Measurements from ENCODE around the gene RYR3.

The RYR3 gene

DNA sequence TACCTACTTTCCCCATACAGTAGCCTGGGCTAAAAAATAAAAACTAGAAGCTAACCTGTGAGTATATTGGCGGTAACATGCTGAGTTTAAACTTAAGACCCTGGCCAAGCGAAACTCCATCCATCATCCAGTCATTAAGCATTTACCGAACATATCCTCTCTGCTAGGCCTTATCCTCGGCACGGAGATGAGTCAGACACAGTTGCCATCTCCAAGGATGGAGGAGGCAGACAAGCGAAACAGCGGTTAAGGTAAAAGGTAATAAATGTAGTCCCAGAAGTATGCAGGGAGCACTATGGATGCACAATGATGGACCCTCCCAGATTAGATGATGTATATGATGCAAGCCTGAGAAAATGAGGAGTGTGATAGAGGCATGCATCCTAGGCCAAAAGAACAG, 143.6 kb downstream of the RYR3 start:
- no peak for DNase-seq

DNA sequence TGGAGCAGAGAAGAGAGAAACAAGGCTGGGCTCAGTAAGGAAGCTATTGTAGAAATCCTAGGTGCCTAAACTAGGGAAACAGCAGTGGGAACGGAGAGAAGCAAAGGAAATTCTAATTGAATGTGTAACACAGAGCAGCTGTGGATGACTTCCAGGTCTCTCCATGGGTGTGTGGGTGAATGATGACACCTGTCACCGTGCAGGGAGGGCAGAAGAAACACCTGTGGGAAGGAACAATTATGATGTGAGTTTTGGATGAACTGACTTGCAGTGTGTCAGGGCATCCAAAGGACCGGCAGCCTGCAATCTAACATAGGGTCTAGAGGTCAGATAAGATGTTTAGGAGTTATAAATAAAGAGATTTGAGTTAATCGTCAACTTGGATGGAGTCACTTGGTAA, 144.2 kb downstream of the RYR3 start:
- no peak for DNase-seq

- no peak for DNase-seq
Observed at GRCh38 chr15:33458421-33458820, 147.7 kb downstream of the RYR3 start.

GRCh38 chr15:33460166-33460805, 149.5 kb downstream of the RYR3 start:
- DNase-seq: no peak

DNA sequence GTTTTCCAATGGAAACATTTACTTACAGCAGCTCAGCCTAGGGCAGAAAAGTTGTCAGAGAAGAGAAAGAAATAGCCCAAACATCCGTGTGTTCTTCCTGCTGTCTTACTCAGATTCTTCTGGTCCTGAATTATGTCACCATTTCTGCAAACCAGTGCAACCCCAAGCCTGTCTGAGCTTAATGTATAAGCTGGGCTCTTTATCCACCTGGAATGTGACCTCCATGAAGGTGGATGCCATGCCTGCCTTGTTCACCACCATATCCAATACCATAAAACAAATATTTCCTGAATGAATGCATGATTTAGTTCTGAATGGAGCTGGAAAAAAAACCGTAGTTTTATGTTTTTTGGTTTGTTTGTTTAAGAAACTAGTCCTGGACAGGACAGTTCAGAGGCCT, 150.9 kb downstream of the RYR3 start:
- DNase-seq: no peak

DNA sequence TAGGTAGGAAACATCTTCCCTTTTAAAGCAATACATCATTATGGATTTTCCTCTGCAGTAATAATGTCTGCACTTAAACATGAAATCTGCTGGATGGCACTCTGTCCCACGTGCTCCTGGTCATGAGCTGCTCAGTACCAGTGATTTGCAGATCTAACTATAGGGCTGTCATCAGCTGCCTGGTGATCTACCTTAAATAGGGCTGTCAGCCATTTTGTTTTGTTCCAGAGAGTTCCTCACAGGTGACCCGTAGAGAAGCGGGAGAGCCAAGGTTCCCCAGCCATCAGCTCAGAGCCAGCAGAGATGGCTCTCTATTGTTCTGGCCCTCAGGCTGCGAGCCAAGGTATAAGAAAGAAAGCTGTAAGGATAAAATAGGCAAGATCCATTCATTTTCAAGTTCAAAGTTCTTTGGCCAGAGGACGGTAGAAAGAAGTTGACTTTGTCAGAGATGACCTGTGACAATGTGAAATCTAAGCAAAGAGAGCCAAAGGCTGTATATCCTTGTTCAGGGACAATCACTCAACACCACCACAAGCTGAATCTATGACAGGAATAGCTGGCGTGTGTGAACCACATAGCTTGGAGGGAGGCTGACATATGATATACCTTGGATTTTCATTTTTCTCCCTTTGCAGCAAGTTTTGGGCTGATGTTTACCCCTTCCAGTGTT, 156.5 kb downstream of the RYR3 start:
- DNase-seq: no peak

DNA sequence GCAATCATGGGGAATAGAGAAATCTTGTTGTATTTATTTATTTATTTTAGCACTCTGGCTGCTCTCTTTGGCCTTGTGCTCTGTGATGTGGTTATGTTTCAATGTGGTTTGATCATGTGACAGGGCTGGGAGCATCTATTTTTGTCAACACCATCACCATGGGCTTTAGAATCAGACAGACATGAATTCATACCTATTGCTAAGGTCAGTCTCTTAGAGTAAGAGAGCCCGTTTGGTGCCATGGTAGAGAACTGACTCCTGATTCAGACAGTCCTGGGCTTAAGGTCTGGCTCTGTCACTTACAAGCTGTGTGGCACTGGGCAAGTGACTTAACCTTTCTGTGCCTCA, 157.0 kb downstream of the RYR3 start:
- no peak for DNase-seq

DNA sequence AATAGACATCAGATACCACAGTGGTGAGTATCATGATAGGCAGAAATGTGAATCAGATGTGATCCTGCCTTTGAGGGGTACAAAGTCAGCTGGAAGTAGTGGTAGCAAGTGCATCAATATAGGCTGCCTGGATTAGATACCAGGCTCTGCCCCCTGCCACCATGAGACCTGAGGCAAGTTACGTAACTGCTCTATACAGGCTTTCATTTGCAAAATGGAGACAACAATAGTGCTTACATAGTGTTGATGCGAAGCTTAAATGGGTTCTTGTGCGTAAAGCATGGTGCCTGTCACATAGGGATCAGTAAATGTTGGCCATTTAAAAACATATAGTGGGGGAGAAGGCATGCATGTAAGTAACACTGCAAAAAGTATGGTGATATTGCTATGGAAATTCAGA, 158.0 kb downstream of the RYR3 start:
- DNase-seq: no peak

DNA sequence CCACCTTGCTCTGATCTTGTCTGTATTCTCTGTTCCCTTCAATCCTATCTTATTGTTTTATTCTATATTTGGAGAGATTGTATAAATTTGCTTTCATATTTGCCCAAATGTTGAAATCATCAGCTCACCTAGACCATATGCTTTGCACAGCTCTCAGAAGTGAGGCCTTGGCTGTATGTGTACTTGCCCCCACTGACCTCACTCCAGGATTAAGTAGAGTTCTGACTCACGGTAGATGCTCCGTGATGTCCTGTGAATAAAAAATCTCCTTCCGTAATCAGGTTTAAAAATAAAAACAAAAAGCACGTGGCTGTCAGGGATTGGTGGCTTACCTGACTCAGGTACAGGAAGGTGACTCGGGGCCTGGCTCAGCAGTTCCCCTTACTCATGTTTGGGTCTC, 162.2 kb downstream of the RYR3 start:
- no peak for DNase-seq

GRCh38 chr15:33473714-33474113, 162.9 kb downstream of the RYR3 start:
- no peak for DNase-seq

GRCh38 chr15:33476076-33476475, 165.3 kb downstream of the RYR3 start:
- DNase-seq: no peak

GRCh38 chr15:33476908-33477307, 166.1 kb downstream of the RYR3 start:
- DNase-seq: no peak

DNA sequence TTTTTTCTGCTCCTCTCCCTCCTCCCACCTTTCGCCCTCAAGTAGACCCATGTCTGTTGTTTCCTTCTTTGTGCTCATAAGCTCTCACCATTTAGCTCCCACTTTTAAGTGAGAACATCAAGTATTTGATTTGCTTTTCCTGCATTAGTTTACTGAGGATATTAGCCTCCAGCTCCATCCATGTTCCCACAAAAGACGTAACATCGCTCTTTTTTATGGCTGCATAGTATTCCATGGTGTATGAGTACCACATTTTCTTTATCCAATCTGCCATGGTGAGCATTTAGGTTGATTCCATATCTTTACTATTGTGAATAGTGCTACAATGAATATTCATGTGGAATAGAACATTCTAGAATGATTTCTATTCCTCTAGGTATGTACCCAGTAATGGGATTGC, 178.6 kb downstream of the RYR3 start:
- DNase-seq: no peak

DNA sequence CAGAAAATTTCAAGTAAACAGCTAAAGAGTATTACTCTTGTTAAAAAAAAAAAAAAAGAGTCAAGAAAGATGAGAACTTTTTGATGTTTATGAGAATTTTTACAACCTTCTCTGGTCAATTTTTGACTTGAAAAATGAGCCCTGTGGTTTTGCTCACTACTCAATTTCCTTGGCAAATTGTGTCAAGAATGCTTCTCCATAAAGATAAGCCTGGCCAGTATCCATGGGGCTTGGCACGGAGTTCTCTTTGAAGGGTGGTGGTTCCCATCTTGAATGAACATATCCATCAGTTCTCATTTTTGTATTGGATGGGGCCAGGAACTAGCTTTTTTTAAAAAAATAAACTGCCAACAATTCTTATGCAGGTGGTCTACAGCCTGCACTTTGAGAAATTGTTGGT, 179.9 kb downstream of the RYR3 start:
- DNase-seq: no peak

DNA sequence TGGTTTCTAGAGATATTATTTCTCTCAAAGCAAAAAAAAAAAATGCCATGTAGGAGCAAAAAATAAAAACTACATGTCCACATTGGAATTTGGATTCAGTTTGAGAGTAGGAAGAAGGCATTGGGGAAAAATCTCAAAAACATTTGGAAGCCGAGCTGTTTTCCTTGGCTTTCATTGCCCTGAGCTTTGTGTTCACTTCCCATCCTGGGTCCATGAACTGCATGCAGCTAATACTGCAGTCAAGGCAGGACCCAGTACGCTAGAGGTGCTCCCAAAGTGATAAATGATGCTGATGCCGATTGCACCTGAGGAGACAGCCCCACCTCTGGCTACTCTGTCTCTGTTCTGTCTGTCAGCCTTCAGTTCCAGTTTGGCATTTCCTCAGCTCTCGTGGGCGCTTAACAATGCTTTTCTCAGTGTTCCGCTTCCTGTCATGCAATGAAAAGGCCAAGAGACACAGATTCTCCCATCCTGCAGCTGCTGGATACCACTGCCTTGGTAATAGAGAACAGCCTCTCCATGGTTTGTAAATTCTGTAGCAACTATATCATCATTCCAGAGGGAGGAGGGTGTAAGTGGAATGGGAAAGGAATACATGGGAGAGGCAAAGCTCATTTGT, 181.8 kb downstream of the RYR3 start:
- DNase-seq: no peak

DNA sequence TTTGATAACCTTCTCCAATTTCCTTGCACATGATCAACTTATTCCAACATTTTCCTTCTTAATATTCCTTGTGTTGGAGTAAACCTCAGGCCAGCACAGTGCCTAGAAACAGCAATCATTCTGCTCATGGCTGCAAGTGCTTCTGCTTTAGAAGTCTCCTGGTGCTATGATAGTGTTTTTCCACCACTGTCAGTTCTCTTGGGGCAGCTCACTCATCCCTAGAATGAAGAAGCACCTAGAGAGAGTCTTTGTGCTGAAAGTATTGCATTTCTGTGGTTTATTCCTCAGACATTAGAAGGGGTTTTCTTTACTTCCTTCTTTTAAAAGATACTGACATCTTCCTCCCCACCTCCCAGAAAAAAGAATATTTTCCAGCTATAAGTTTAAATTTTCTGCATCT, 183.5 kb downstream of the RYR3 start:
- DNase-seq: no peak

DNA sequence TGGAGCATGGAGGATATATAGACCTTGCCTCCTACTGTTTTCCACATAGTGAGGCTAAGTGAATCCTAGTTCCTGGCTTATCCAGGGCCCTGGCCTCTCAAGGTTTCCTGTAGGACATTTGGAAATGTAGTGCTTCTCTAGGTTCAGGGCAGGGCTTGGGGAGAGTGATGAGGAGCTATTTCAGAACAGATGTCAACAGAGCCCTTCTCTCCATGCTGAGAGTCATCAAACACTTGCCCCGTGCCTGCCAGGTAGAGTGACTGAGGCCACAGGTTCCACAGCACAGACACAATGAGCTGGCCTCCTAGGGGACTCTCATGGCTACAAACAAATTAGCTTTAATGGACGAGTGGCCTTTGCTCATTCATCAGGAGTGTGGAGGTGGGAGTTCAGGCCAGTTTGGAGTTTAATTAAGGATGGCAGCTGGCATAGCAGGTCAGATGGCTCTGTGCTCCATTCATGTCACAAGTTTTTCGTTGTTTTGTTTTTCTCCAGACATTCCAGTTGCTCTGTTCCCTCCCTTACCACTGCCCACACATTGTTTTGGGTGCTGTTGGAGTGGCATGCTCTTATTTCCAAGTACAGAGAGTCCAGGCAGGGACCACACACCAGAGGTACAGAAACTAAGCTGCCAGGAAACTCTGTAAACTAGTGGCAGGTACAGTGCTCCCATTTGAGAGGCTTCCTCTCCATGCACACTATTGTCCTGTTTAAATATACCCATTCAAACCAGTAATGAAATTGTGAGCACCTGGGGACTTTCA, 189.8 kb downstream of the RYR3 start:
- no peak for DNase-seq

- no peak for DNase-seq
Observed at GRCh38 chr15:33503681-33504080, 192.9 kb downstream of the RYR3 start.

GRCh38 chr15:33506781-33507296, 196.1 kb downstream of the RYR3 start:
- no peak for DNase-seq

- no peak for DNase-seq
Observed at GRCh38 chr15:33508703-33509102, 197.9 kb downstream of the RYR3 start.

DNA sequence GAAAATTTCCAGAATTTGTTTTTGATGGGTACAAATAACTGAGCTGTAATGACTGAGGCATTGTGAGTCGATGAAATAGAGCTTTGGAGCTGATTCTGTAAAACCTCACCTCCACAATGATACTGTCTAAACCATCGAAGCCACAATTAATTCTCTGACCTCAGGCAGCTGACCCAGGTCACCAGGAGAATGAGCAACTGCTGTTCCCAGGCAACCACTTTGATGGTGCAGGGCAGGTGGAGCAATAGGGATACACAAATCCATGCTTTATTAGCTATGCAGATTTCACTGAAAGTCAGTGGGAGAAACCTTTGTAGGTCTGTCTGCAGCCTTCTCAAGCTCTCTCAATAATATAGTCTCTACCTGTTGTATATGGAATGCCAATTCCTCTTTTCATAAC, 204.4 kb downstream of the RYR3 start:
- no peak for DNase-seq

DNA sequence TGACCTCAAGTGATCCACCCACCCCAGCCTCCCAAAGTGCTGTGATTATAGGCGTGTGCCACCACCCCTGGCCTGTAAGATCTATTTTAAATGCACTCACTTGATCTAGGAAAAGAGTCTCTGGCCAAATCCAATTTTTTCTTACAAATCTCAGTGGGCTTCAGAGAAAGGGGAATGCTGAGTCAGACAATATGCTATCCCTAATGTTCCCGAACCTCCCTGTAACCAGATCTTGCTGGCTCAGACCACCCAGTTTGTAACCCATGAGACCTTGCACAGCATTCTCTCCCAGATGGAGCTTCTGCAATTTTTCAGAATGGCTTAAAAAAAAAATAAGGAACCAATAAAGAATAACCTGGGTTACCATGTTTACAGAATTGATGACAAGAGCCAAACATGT, 205.8 kb downstream of the RYR3 start:
- DNase-seq: no peak

GRCh38 chr15:33517944-33518343, 207.2 kb downstream of the RYR3 start:
- no peak for DNase-seq

DNA sequence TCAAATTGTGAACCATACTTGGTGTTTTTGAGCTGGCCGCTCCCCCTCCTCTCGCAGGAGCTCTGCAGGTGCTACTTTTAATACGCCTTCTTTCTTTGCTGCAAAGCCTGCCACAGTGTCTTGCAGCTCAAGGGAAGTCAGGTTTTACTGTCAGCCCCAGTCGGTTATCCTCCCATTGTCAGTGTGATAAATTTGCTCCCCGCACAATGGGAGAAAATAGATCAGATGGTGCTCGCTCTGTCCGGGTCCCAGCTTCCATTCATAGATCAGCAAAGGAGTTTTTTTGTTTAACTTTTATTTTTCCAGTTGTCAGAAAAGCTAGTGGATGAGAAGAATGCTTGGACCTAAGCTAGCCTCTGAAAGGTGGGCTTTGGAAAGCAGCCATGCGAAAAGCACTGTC, 207.7 kb downstream of the RYR3 start:
- no peak for DNase-seq

Measured in NCI-H524 treated with DMSO at 0.1 percent for 48 hours (cell line).